WTC11 (cell line): Measurements from ENCODE around the gene KAT8. TPM values are rescaled to one million over a fixed set of nuclear protein-coding genes. Genes with fewer than 3 reads are reported as not detected.

Source experiments
- ATAC-seq: fragments of 200-7000 bp; cut with Tn5 transposase; 2 replicates; pipeline ENCODE4 v1.10.0; 2021; ENCODE audit warnings: mild to moderate bottlenecking, moderate library complexity
- CTCF ChIA-PET: fragments of 300-600 bp; sonication (Branson Sonifier 250); formaldehyde crosslinking; loops from one replicate; lab custom pipeline; 2021; ENCODE audit warnings: antibody characterized with exemption; lab: Charles Lee
- POLR2A ChIA-PET: fragments of 350-600 bp; sonication (Branson Sonifier 250); formaldehyde crosslinking; loops from one replicate; lab custom pipeline; 2021; ENCODE audit warnings: antibody characterized with exemption; lab: Charles Lee
- DNase-seq: peaks from one replicate; pipeline ENCODE4 v3.0.0; 2021; ENCODE audit warnings: low spot score
- H3K27ac Mint-ChIP-seq: 2 replicates; pipeline ENCODE4 v1.8.0; 2021; ENCODE audit warnings: mixed read lengths
- H3K27me3 Mint-ChIP-seq: 2 replicates; pipeline ENCODE4 v1.8.0; 2021; ENCODE audit warnings: low read depth, mild to moderate bottlenecking, moderate library complexity, mixed read lengths
- H3K36me3 Mint-ChIP-seq: 2 replicates; pipeline ENCODE4 v1.8.0; 2021; ENCODE audit warnings: mixed read lengths
- H3K4me1 Mint-ChIP-seq: 2 replicates; pipeline ENCODE4 v1.8.0; 2022; ENCODE audit warnings: mixed read lengths
- H3K4me3 Mint-ChIP-seq: 2 replicates; pipeline ENCODE4 v1.8.0; 2021; ENCODE audit warnings: mild to moderate bottlenecking, moderate library complexity, mixed read lengths
- H3K9me3 Mint-ChIP-seq: 2 replicates; pipeline ENCODE4 v1.8.0; 2021; ENCODE audit warnings: mixed read lengths
- ATF6 ChIP-seq: sonication (generic); formaldehyde crosslinking; IDR thresholded peaks from 2 replicates; pipeline ENCODE4 v1.8.1; 2023; ENCODE audit warnings: mild to moderate bottlenecking, missing genetic modification reagents
- CDX4 ChIP-seq: fragments of 250-450 bp; sonication (Bioruptor Pico); IDR thresholded peaks from 2 replicates; pipeline ENCODE4 v1.9.0; 2021; ENCODE audit warnings: moderate library complexity, mild to moderate bottlenecking, inconsistent platforms, borderline replicate concordance
- CREB1 ChIP-seq: sonication (generic); formaldehyde crosslinking; IDR thresholded peaks from 2 replicates; pipeline ENCODE4 v1.8.0; 2023; ENCODE audit warnings: mild to moderate bottlenecking, missing genetic modification reagents
- E2F1 ChIP-seq: sonication (generic); formaldehyde crosslinking; IDR thresholded peaks from 2 replicates; pipeline ENCODE4 v1.8.0; 2022; ENCODE audit warnings: mild to moderate bottlenecking, missing genetic modification reagents
- E2F5 ChIP-seq: sonication (generic); formaldehyde crosslinking; IDR thresholded peaks from 2 replicates; pipeline ENCODE4 v1.8.1; 2022; ENCODE audit warnings: mild to moderate bottlenecking, moderate library complexity, missing genetic modification reagents
- EMX1 ChIP-seq: fragments of 250-450 bp; sonication (Bioruptor Pico); IDR thresholded peaks from 2 replicates; pipeline ENCODE4 v1.8.0; 2021; ENCODE audit warnings: mild to moderate bottlenecking
- FOXJ3 ChIP-seq: sonication (generic); formaldehyde crosslinking; IDR thresholded peaks from 2 replicates; pipeline ENCODE4 v1.9.0; 2021; ENCODE audit warnings: missing genetic modification reagents, mild to moderate bottlenecking, borderline replicate concordance
- FOXP1 ChIP-seq: sonication (generic); formaldehyde crosslinking; IDR thresholded peaks from 2 replicates; pipeline ENCODE4 v1.8.0; 2022; ENCODE audit warnings: missing genetic modification reagents, mild to moderate bottlenecking, moderate library complexity, borderline replicate concordance
- IRF2 ChIP-seq: sonication (generic); formaldehyde crosslinking; IDR thresholded peaks from 2 replicates; pipeline ENCODE4 v1.8.0; 2022; ENCODE audit warnings: low read depth, missing genetic modification reagents, borderline replicate concordance
- KAT7 ChIP-seq: sonication (generic); formaldehyde crosslinking; IDR thresholded peaks from 2 replicates; pipeline ENCODE4 v1.8.1; 2023; ENCODE audit warnings: missing genetic modification reagents, mild to moderate bottlenecking, borderline replicate concordance
- MAX ChIP-seq: sonication (generic); formaldehyde crosslinking; IDR thresholded peaks from 2 replicates; pipeline ENCODE4 v1.8.0; 2022; ENCODE audit warnings: mild to moderate bottlenecking, missing genetic modification reagents
- MYBL2 ChIP-seq: sonication (generic); formaldehyde crosslinking; IDR thresholded peaks from 2 replicates; pipeline ENCODE4 v1.8.1; 2023; ENCODE audit warnings: mild to moderate bottlenecking, moderate library complexity, missing genetic modification reagents
- OVOL2 ChIP-seq: fragments of 250-450 bp; sonication (Bioruptor Pico); IDR thresholded peaks from 2 replicates; pipeline ENCODE4 v1.9.0; 2021; ENCODE audit warnings: mild to moderate bottlenecking, borderline replicate concordance
- PRRX2 ChIP-seq: fragments of 250-450 bp; sonication (Bioruptor Pico); IDR thresholded peaks from 2 replicates; pipeline ENCODE4 v1.8.0; 2021; ENCODE audit warnings: mild to moderate bottlenecking
- RORB ChIP-seq: fragments of 250-450 bp; sonication (Bioruptor Pico); IDR thresholded peaks from 2 replicates; pipeline ENCODE4 v1.9.0; 2021; ENCODE audit warnings: mild to moderate bottlenecking
- SMAD4 ChIP-seq: sonication (generic); formaldehyde crosslinking; IDR thresholded peaks from 2 replicates; pipeline ENCODE4 v1.8.0; 2022; ENCODE audit warnings: mild to moderate bottlenecking, missing genetic modification reagents
- SP1 ChIP-seq: sonication (generic); formaldehyde crosslinking; conservative IDR thresholded peaks from 2 replicates; pipeline ENCODE4 v1.8.1; 2022; ENCODE audit warnings: missing genetic modification reagents
- TEAD1 ChIP-seq: sonication (generic); formaldehyde crosslinking; IDR thresholded peaks from 2 replicates; pipeline ENCODE4 v1.8.0; 2022; ENCODE audit warnings: mild to moderate bottlenecking, missing genetic modification reagents
- TEAD4 ChIP-seq: sonication (generic); formaldehyde crosslinking; IDR thresholded peaks from 2 replicates; pipeline ENCODE4 v1.8.0; 2022; ENCODE audit warnings: mild to moderate bottlenecking, missing genetic modification reagents
- TP53 ChIP-seq: sonication (generic); formaldehyde crosslinking; IDR thresholded peaks from 2 replicates; pipeline ENCODE4 v1.8.1; 2023; ENCODE audit warnings: mild to moderate bottlenecking, missing genetic modification reagents
- USF2 ChIP-seq: sonication (generic); formaldehyde crosslinking; IDR thresholded peaks from 2 replicates; pipeline ENCODE4 v1.8.1; 2023; ENCODE audit warnings: mild to moderate bottlenecking, missing genetic modification reagents, moderate library complexity
- ZBTB43 ChIP-seq: sonication (generic); formaldehyde crosslinking; IDR thresholded peaks from 2 replicates; pipeline ENCODE4 v1.8.1; 2023; ENCODE audit warnings: mild to moderate bottlenecking, missing genetic modification reagents
- ZNF138 ChIP-seq: sonication (generic); formaldehyde crosslinking; conservative IDR thresholded peaks from 2 replicates; pipeline ENCODE4 v1.8.1; 2022; ENCODE audit warnings: mild to moderate bottlenecking, moderate library complexity, missing genetic modification reagents
- ZNF219 ChIP-seq: sonication (generic); formaldehyde crosslinking; IDR thresholded peaks from 2 replicates; pipeline ENCODE4 v1.8.0; 2023; ENCODE audit warnings: missing genetic modification reagents, mild to moderate bottlenecking, borderline replicate concordance
- ZNF232 ChIP-seq: sonication (generic); formaldehyde crosslinking; IDR thresholded peaks from 2 replicates; pipeline ENCODE4 v1.8.0; 2022; ENCODE audit warnings: mild to moderate bottlenecking, missing genetic modification reagents
- ZNF281 ChIP-seq: sonication (generic); formaldehyde crosslinking; IDR thresholded peaks from 2 replicates; pipeline ENCODE4 v1.8.0; 2023; ENCODE audit warnings: mild to moderate bottlenecking, missing genetic modification reagents
- ZNF317 ChIP-seq: sonication (generic); formaldehyde crosslinking; IDR thresholded peaks from 2 replicates; pipeline ENCODE4 v1.8.1; 2023; ENCODE audit warnings: low read depth, mild to moderate bottlenecking, moderate library complexity, missing genetic modification reagents, borderline replicate concordance
- ZNF671 ChIP-seq: fragments of 250-450 bp; sonication (Bioruptor Pico); IDR thresholded peaks from 2 replicates; pipeline ENCODE4 v1.8.0; 2021; ENCODE audit warnings: mild to moderate bottlenecking
- total RNA-seq: library from RNA; stranded (reverse); gene quantifications from 3 replicates; pipeline ENCODE4 v1.2.3, GENCODE V29; 2021

Gene KAT8
- total RNA-seq, 1 experiment from 2014 or later, result 70.8 TPM

GRCh38 chr16:31138621-31139578 lies 21.4 kb downstream of the KAT8 start:
- POLR2A ChIA-PET, result interaction anchor here (1.0 to 2.2 kb wide), 3 partner anchors 22 to 65 kb away, joined by 3 to 10 read pairs (median 4); partner anchors contain the start of genes KAT8, ZNF646 and ZNF668
- peaks cover 53% of the 10 kb centered on the region for H3K4me1 Mint-ChIP-seq
- H3K4me3 Mint-ChIP-seq, result no peak overlapping the region
- no peaks in the 10 kb centered on the region for H3K9me3 Mint-ChIP-seq
- peak overlapping the region; percentile 40 for H3K27ac Mint-ChIP-seq
- ATAC-seq, result 0 out of 2 replicates have a peak, but pooled peaks have one; percentile 1
- DNase-seq, result peak; percentile 54
- CTCF ChIA-PET, result interaction anchor here (1.2 to 1.5 kb wide), 2 partner anchors 8 to 21 kb away, joined by 3 read pairs; partner anchors contain the start of gene KAT8
- H3K27me3 Mint-ChIP-seq, result peaks cover 10% of the 10 kb centered on the region
- peaks cover 1% of the 10 kb centered on the region for H3K36me3 Mint-ChIP-seq
- TF ChIP-seq PRRX2 (CRISPR knock-in tag), result no peak
- no peak for TF ChIP-seq FOXJ3
- no peak for TF ChIP-seq SP1 (CRISPR knock-in tag)
- TF ChIP-seq ZNF138, result no peak
- no peak for TF ChIP-seq ZNF281 (CRISPR knock-in tag)
- no peak for TF ChIP-seq MYBL2 (CRISPR knock-in tag)
- TF ChIP-seq MAX, result peak; percentile 66; the same call in 1 of the 2 replicates
- no peak for TF ChIP-seq TP53
- no peak for TF ChIP-seq KAT7
- no peak for TF ChIP-seq CREB1 (CRISPR knock-in tag)
- TF ChIP-seq CDX4, result no peak
- no peak for TF ChIP-seq FOXP1
- no peak for TF ChIP-seq IRF2 (CRISPR knock-in tag)
- TF ChIP-seq SMAD4, result no peak
- 0 out of 2 replicates have a peak, but pooled peaks have one; percentile 61 for TF ChIP-seq ZNF219
- TF ChIP-seq ATF6 (CRISPR knock-in tag), result no peak
- TF ChIP-seq ZNF232 (CRISPR knock-in tag), result no peak
- TF ChIP-seq TEAD1 (CRISPR knock-in tag), result peak; percentile 89; the same call in 1 of the 2 replicates
- TF ChIP-seq OVOL2, result no peak
- no peak for TF ChIP-seq EMX1
- no peak for TF ChIP-seq RORB
- TF ChIP-seq ZNF317 (CRISPR knock-in tag), result no peak
- TF ChIP-seq USF2 (CRISPR knock-in tag), result peak; percentile 61
- TF ChIP-seq E2F1 (CRISPR knock-in tag), result no peak
- peak; percentile 63; the same call in 1 of the 2 replicates for TF ChIP-seq TEAD4
- TF ChIP-seq E2F5 (CRISPR knock-in tag), result no peak
- TF ChIP-seq ZNF671 (CRISPR knock-in tag), result no peak
- TF ChIP-seq ZBTB43, result no peak
